Measurements from ENCODE around the gene CAMK1D.

DNA sequence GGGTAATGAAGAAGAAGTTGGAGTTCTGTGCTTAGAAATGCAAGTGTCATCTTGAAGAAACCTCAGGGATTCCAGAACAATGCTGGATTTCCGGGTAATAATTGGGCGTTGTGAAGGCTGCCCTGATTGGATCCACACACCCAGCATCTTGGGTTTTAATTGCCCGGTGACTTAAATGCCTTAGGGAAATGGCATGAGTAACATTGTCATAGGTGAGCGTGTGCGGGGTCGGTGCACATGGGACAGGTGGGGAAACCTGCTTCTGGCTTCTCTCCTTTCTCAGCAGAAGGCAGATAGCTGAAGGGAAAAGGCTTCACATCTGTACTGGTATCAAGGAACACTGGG, 15.2 kb upstream of the CAMK1D start:
- TF ChIP-seq GATA2 (IDR thresholded peaks at IDR 0.05; ENCODE audit: low read depth, low read length): no peak
- TF ChIP-seq GATA3 (IDR thresholded peaks at IDR 0.05; ENCODE audit: low read depth, low read length): no peak
